Neural cell (in vitro differentiated cells): ENCODE results near the gene CCT3.

ENCODE experiments used
- CTCF ChIP-seq: fragments of 450-650 bp; IDR thresholded peaks from 2 replicates; pipeline ENCODE4 v1.5.1; 2014; ENCODE audit warnings: antibody characterized with exemption, mild to moderate bottlenecking, moderate library complexity; ENCODE audit not compliant: poor library complexity, severe bottlenecking
- EP300 ChIP-seq: fragments of 450-650 bp; conservative IDR thresholded peaks from 2 replicates; pipeline ENCODE4 v1.6.1; 2014; ENCODE audit warnings: antibody characterized with exemption, mild to moderate bottlenecking, moderate library complexity; ENCODE audit not compliant: poor library complexity, severe bottlenecking
- EZH2 ChIP-seq: fragments of 200-600, 300-800 bp; shearing (Covaris generic), sonication (generic); IDR thresholded peaks from 2 replicates; pipeline ENCODE4 v1.6.1; 2014; ENCODE audit warnings: antibody characterized with exemption, low read length, borderline replicate concordance, mild to moderate bottlenecking; ENCODE audit not compliant: insufficient read depth, poor library complexity, severe bottlenecking
- MXI1 ChIP-seq: fragments of 450-650 bp; conservative IDR thresholded peaks from 2 replicates; pipeline ENCODE4 v1.6.1; 2014; ENCODE audit warnings: antibody characterized with exemption, mild to moderate bottlenecking; ENCODE audit not compliant: poor library complexity, severe bottlenecking
- POLR2AphosphoS5 ChIP-seq: IDR thresholded peaks from 2 replicates; pipeline ENCODE4 v1.6.1; 2012
- RAD21 ChIP-seq: fragments of 450-650 bp; conservative IDR thresholded peaks from 2 replicates; pipeline ENCODE4 v1.6.1; 2014; ENCODE audit warnings: antibody characterized with exemption, mild to moderate bottlenecking, moderate library complexity
- REST ChIP-seq: IDR thresholded peaks from 2 replicates; pipeline ENCODE4 v1.6.1; 2012; ENCODE audit warnings: borderline replicate concordance
- SMC3 ChIP-seq: fragments of 450-650 bp; conservative IDR thresholded peaks from 2 replicates; pipeline ENCODE4 v1.6.1; 2014; ENCODE audit warnings: antibody characterized with exemption, mild to moderate bottlenecking, moderate library complexity; ENCODE audit not compliant: poor library complexity
- TAF1 ChIP-seq: IDR thresholded peaks from 2 replicates; pipeline ENCODE4 v1.6.1; 2012; ENCODE audit warnings: low read depth

- TF ChIP-seq CTCF (no peak), REST (no peak), TAF1 (no peak), EZH2 (no peak), EP300 (no peak), POLR2AphosphoS5 (no peak), SMC3 (no peak), RAD21 (no peak), MXI1 (no peak)
Measured at GRCh38 chr1:156376146-156376545, 38.1 kb upstream of the CCT3 start.
